ENCODE measurements around the gene SNRK.

The SNRK gene

DNA sequence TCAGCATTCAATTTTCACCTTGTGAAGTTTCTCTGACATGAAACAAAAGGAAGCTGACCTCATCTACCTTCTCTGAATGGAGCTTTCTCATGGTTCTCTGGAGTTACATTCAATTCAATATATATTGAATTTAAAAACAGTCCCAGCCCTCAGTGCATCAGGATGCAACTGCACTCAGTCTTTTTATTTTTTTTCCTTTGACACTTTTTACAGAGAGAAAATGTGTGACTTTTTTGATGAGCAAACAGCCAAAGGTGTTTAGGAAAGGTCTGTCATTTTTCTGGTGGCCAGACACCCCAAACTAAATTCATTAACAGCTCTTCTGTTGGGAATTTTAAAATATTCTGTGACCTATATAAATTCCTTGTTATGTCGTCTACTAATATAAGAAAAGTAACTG is 19.3 kb upstream of the SNRK start:
- POLR2A ChIA-PET (ENCODE audit: low non-redundant PET): no interaction called here
- no peak overlapping the region for H3K27ac ChIP-seq
- DNase-seq (ENCODE audit: low spot score): no peak
- CTCF ChIA-PET: no interaction called here
- TF ChIP-seq, protein P1, sequence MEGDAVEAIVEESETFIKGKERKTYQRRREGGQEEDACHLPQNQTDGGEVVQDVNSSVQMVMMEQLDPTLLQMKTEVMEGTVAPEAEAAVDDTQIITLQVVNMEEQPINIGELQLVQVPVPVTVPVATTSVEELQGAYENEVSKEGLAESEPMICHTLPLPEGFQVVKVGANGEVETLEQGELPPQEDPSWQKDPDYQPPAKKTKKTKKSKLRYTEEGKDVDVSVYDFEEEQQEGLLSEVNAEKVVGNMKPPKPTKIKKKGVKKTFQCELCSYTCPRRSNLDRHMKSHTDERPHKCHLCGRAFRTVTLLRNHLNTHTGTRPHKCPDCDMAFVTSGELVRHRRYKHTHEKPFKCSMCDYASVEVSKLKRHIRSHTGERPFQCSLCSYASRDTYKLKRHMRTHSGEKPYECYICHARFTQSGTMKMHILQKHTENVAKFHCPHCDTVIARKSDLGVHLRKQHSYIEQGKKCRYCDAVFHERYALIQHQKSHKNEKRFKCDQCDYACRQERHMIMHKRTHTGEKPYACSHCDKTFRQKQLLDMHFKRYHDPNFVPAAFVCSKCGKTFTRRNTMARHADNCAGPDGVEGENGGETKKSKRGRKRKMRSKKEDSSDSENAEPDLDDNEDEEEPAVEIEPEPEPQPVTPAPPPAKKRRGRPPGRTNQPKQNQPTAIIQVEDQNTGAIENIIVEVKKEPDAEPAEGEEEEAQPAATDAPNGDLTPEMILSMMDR (conservative IDR thresholded peaks at IDR 0.05; ENCODE audit: low read depth): no peak

DNA sequence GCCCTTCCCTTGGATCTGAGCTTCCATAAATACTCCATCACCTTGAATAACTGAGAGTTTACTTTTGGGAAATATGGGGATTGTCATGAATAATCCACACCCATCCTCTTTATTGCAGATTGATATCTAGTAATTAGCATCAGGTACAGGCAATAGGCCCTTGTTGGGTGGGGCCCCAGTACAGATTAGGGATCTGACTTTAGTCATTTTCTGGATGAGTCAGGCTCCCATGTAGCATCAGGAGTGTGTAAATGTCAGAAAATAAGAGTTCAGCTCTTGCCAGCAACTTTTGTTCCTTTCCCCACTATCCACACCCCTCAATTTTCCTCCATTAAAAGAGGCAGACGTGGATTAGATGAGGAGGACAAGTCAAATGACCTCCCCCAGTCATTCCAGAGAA is 17.7 kb upstream of the SNRK start:
- CTCF ChIA-PET: no interaction called here
- DNase-seq (ENCODE audit: low spot score): no peak
- POLR2A ChIA-PET (ENCODE audit: low non-redundant PET): no interaction called here
- TF ChIP-seq, protein P1 (conservative IDR thresholded peaks at IDR 0.05; ENCODE audit: low read depth): no peak
- no peak overlapping the region for H3K27ac ChIP-seq

DNA sequence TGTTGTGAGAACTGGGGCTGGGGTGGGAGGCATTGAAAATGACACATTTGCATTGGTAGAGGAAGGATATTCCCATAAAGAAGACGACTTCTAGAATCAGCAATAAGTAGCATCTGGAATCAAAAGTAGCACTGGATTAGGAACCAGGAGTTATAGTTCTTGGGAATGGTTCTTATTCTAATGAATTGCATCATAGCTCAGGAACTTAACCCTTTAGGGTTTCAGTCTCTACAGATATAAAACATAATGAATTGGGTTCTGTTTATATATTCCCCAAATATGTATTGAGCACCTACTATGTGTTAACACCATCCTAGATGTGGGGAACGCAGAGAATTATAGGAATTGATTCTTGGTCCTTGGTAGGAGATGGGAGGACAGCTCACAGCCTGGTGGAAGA is 16.3 kb upstream of the SNRK start:
- DNase-seq (ENCODE audit: low spot score): no peak
- TF ChIP-seq, protein P1 (conservative IDR thresholded peaks at IDR 0.05; ENCODE audit: low read depth): no peak
- POLR2A ChIA-PET (ENCODE audit: low non-redundant PET): no interaction called here
- CTCF ChIA-PET: no interaction called here
- H3K27ac ChIP-seq: no peak overlapping the region

DNA sequence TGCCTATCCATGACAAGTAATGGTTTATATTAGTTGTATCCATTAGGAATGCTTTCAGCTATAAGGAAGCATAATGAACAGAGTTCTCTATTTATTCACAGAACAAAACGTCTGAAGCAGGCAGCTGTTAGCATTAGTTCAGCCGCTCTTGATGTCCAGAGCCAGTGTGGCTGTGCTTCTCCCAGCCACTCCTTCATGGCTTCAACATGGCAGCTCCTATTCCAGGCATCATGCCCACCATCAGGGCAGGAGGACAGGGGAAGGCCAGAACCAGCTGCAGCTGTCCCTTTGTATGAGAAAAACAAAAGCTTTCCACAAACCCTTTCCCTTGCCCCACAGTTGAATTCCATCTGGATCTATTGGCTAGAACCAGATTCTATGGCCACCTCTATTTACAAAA is 12.9 kb upstream of the SNRK start:
- no peak for DNase-seq (ENCODE audit: low spot score)
- POLR2A ChIA-PET (ENCODE audit: low non-redundant PET): no interaction called here
- no peak overlapping the region for H3K27ac ChIP-seq
- CTCF ChIA-PET: no interaction called here
- TF ChIP-seq, protein P1 (conservative IDR thresholded peaks at IDR 0.05; ENCODE audit: low read depth): no peak

DNA sequence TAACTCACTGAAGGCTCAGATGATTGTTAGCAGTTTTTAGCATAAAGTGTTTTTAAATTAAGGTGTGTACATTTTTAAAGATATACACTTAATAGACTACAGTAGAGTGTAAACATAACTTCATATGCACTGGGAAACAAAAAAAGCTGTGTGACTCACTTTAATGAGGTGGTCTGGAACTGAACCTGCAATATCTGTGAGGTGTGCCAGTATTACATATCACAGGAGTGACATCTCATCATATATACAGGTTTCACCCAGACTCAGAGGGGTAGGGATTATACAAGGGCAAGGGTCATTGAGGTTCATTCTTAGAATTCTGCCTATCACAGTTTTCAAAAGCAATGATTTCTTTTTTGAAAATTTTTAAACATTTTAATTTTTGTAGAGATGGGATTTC is 7.3 kb upstream of the SNRK start:
- no peak overlapping the region for H3K27ac ChIP-seq
- POLR2A ChIA-PET (ENCODE audit: low non-redundant PET): no interaction called here
- no peak for DNase-seq (ENCODE audit: low spot score)
- CTCF ChIA-PET: interaction anchor here (0.6 kb wide), 1 partner anchor 8 kb away, joined by 3 read pairs; no protein-coding TSS in a partner anchor
- TF ChIP-seq, protein P1 (conservative IDR thresholded peaks at IDR 0.05; ENCODE audit: low read depth): no peak

DNA sequence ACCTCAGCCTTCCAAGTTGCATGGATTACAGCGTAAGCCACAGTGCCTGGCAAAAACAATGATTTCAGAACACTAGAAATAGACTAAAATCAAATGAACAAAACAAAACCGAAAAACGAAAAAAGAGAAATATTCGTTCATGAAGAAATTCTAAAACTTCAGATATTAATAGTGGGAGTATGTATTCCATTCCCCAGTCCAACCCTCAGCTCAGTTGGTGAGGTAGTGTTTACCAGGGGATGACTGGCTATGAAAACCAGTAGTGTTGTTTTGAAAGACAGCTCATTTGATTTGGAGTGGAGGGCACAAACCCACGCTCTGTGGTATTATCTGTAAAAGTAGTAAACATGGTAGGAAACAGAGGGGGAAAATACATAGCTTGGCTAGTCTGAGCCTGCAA is 6.8 kb upstream of the SNRK start:
- H3K27ac ChIP-seq: no peak overlapping the region
- ChIA-PET CTCF (interaction anchor here (0.6 kb wide), 1 partner anchor 8 kb away, joined by 3 read pairs; no protein-coding TSS in a partner anchor), POLR2A (ENCODE audit: low non-redundant PET) (no interaction called here)
- no peak for DNase-seq (ENCODE audit: low spot score)
- TF ChIP-seq, protein P1 (conservative IDR thresholded peaks at IDR 0.05; ENCODE audit: low read depth): no peak

DNA sequence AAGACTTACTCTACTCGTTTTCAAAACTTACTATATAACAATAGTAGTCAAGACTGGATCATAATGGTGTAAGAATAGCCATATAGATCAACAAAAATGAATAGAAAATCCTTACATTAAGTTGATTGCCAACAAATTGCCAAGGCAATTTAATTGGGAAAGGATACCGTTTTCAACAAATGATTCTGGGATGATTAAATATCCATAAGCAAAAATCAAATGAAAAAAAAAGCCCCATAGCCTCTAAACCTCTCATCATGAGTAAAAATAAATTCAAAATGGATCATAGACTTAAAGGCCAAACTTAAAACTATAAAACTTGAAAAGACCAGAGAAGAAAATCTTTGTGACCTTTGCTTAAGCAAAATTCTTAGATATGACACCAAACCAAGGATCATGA is 5.3 kb upstream of the SNRK start:
- CTCF ChIA-PET: no interaction called here
- POLR2A ChIA-PET (ENCODE audit: low non-redundant PET): no interaction called here
- DNase-seq (ENCODE audit: low spot score): no peak
- TF ChIP-seq, protein P1 (conservative IDR thresholded peaks at IDR 0.05; ENCODE audit: low read depth): no peak
- no peak overlapping the region for H3K27ac ChIP-seq
